Measurements from ENCODE around the gene ARPC4. TPM values are rescaled to one million over a fixed set of nuclear protein-coding genes. Genes with fewer than 3 reads are reported as not detected.

ARPC4 gene
- total and polyA plus RNA-seq, 2 donors (not counting 3 experiments of a cell fraction or from before 2014, with no cell fraction given) = 181 to 197 TPM

DNA sequence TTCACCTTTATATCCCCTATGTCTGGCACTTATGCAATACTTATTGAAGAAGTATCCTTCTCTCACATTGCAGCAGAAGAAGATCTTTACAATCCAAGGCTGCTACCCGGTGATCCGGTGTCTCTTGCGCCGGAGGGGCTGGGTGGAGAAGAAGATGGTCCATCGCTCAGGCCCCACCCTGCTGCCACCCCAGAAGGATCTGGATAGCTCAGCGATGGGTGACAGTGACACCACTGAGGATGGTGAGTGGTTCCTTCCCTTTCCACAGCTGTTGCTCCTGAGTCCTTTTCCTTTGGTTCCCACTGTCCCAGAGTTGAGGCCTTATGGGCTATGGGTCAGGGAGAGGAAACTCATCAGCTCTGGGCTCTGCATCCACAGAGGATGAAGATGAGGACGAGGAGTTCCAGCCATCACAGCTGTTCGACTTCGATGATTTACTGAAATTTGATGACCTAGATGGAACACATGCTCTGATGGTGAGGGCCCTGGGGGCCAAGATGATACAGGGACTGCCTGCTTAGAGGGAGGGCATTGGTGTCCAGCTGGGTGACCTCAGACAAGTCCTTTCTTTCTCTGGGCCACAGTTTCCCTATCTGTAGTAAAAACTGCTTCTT is 20.1 kb downstream of the ARPC4 start:
- H3K9me1 ChIP-seq (replicated peaks; ENCODE audit: control insufficient read depth, extremely low read depth, insufficient read depth, low read length) = no peaks in the 10 kb centered on the region
- no peaks in the 10 kb centered on the region for H3K79me2 ChIP-seq (ENCODE audit: control insufficient read depth, insufficient read depth, low read length)
- CTCF ChIA-PET = interaction anchor here (0.7 to 1.0 kb wide), 2 partner anchors 14 to 120 kb away, joined by 3 to 4 read pairs; no protein-coding TSS in a partner anchor
- no peaks in the 10 kb centered on the region for H4K20me1 ChIP-seq (replicated peaks; ENCODE audit: control insufficient read depth, extremely low read depth, insufficient read depth, low read length)
- no peak overlapping the region for H3K4me2 ChIP-seq (ENCODE audit: insufficient read depth, low read length)
- H3K27me3 ChIP-seq (ENCODE audit: control insufficient read depth in 2 of 2, insufficient read depth in 2 of 2, low read length in 2 of 2) = no peaks in the 10 kb centered on the region
- H3K4me3 ChIP-seq (replicated peaks in 1 of 3; ENCODE audit: insufficient read depth in 1 of 3, low read depth in 1 of 3, low read length in 3 of 3) = no peak overlapping the region
- peaks cover 12% of the 10 kb centered on the region for H3K4me1 ChIP-seq (ENCODE audit: control insufficient read depth, extremely low read depth, insufficient read depth, low read length)
- H3K9ac ChIP-seq (replicated peaks; ENCODE audit: extremely low read depth, insufficient read depth, low read length) = no peak overlapping the region
- peaks cover 0 to 4% of the 10 kb centered on the region in 2 experiments for H3K36me3 ChIP-seq (ENCODE audit: control insufficient read depth in 2 of 2, extremely low read depth in 1 of 2, insufficient read depth in 2 of 2, low read length in 2 of 2)
- dilution Hi-C loops (cut with MboI; ENCODE audit: extremely low pct_ligation_motif_present, low sequenced_read_pairs) (no loop called here), intact Hi-C loops (cut with micrococcal nuclease) (loop anchor here (10.0 kb wide), 1 partner anchor 332 kb away; the partner anchor contains the start of gene VHL)
- BruUV-seq (replicated peaks) = no TSS peak
- FAIRE-seq (no peak), DNase-seq (ENCODE audit: low read depth, low spot score) (no peak)
- TF ChIP-seq EZH2 (IDR thresholded peaks at IDR 0.05; ENCODE audit: borderline replicate concordance, low read depth, low read length, severe bottlenecking) (no peak), GATA2 (IDR thresholded peaks at IDR 0.05; ENCODE audit: insufficient read depth, insufficient read length, low read depth, low read length) (no peak), JUN (IDR thresholded peaks at IDR 0.05; ENCODE audit: borderline replicate concordance, insufficient read depth, insufficient read length, low read depth) (no peak), POLR2A (IDR thresholded peaks at IDR 0.05; ENCODE audit: low read depth, low read length) (no peak)
- TF ChIP-seq, protein P1, sequence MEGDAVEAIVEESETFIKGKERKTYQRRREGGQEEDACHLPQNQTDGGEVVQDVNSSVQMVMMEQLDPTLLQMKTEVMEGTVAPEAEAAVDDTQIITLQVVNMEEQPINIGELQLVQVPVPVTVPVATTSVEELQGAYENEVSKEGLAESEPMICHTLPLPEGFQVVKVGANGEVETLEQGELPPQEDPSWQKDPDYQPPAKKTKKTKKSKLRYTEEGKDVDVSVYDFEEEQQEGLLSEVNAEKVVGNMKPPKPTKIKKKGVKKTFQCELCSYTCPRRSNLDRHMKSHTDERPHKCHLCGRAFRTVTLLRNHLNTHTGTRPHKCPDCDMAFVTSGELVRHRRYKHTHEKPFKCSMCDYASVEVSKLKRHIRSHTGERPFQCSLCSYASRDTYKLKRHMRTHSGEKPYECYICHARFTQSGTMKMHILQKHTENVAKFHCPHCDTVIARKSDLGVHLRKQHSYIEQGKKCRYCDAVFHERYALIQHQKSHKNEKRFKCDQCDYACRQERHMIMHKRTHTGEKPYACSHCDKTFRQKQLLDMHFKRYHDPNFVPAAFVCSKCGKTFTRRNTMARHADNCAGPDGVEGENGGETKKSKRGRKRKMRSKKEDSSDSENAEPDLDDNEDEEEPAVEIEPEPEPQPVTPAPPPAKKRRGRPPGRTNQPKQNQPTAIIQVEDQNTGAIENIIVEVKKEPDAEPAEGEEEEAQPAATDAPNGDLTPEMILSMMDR (IDR thresholded peaks at IDR 0.05; ENCODE audit: extremely low read depth in 1 of 2, insufficient read depth in 1 of 2, low read depth in 1 of 2, low read length in 2 of 2) = no peak
- TF ChIP-seq, protein P2, sequence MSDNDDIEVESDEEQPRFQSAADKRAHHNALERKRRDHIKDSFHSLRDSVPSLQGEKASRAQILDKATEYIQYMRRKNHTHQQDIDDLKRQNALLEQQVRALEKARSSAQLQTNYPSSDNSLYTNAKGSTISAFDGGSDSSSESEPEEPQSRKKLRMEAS (IDR thresholded peaks at IDR 0.05; ENCODE audit: insufficient read depth, insufficient read length) = no peak
- no peaks in the 10 kb centered on the region for H3K9me3 ChIP-seq (replicated peaks; ENCODE audit: control insufficient read depth, insufficient read depth, low read length)
- no peak overlapping the region for H2AFZ ChIP-seq (ENCODE audit: low read depth, low read length)
- POLR2A ChIA-PET = no interaction called here
- no peak overlapping the region for H3K27ac ChIP-seq (ENCODE audit: insufficient read depth, low read depth, low read length)
